ENCODE results near the gene ZNF579. TPM values are rescaled to one million over a fixed set of nuclear protein-coding genes. Genes with fewer than 3 reads are reported as not detected.
A peak's percentile ranks its signal among the peaks of the same experiment; 100 is the strongest.

The ZNF579 gene
- total and polyA plus RNA-seq, 8 donors = 6.5 to 16.1 (median 9.4) TPM

DNA sequence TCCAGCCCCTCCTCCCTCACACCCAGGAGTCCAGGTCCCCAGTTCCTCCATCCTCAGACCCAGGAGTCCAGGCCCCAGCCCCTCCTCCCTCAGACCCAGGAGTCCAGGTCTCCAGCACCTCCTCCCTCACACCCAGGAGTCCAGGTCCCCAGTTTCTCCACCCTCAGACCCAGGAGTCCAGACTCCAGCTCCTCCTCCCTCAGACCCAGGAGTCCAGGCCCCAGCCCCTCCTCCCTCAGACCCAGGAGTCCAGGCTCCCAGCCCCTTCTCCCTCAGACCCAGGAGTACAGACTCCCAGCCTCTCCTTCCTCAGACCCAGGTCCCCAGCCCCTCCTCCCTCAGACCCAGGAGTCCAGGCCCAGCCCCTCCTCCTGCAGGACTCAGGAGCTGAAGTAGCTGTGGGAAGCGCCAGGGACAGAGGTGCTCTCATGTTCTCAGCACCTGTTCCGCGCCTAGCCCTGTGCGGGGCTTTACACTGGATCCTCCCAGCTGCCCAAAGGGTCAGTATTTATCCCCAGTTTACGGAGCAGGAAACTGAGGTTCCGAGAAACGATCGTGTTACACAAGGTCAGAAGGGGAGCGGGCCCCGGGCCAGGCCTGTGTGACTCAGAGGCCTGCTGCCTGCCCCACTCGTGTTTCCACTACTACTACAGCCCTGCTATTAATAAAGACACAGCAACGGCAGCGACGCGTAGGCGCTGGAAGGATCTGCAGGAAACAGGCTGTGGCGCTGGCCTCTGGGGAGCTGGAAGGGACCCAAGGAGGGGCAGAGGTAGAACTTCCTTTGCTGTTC lies 33.6 kb downstream of the ZNF579 start:
- Histone ChIP-seq H3K9me3 (no peaks in the 10 kb centered on the region), H3K36me3 (no peaks in the 10 kb centered on the region), H3K27me3 (peaks cover 0 to 9% (median 0%) of the 10 kb centered on the region in 4 donors), H3K4me3 (no peak overlapping the region), H3K27ac (peak overlapping the region in 2 of 4 donors; percentile 50 to 55), H3K4me1 (peaks cover 0 to 4% (median 0%) of the 10 kb centered on the region in 3 donors)
- 60 to 63% methylated on average over 17 of the region's 17 CpGs for whole genome bisulfite sequencing, 2 donors
- peak in 3 of 6 donors; percentile 23 to 45 (median 37) for DNase-seq
- FAIRE-seq = no peak
- intact Hi-C loops (cut with DNase I) = no loop called here
- peak in 3 of 4 donors; percentile 68 to 82 (median 76) for ATAC-seq
- TF ChIP-seq CTCF (IDR thresholded peaks at IDR 0.05) = no peak

DNA sequence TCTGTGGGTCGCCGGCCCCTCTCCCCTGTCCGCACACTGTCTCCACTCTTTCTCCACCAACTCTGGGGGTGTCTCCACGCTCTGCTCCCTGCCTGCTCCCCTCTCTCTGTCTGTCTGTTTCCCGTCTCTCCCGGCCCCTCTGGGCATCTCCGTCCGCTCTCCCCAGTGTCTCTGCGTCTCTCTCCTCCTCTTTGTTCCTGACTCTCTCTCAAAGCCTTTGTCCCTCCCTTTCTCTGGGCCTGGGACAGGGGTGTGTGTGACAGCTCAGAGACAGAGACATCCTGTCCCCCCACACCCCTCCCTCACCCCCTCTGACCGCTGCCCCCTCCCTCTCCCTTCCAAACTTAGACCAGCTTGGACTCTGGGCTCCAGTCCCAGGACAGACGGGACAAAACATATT lies 34.6 kb downstream of the ZNF579 start:
- 49 to 56% methylated on average over 11 of the region's 11 CpGs for WGBS, 2 donors
- no peak overlapping the region for H3K27ac ChIP-seq
- TF ChIP-seq CTCF (IDR thresholded peaks at IDR 0.05) = no peak
- H3K36me3 ChIP-seq = no peaks in the 10 kb centered on the region
- ATAC-seq (no peak), DNase-seq (no peak), FAIRE-seq (no peak)
- peaks cover 0 to 4% (median 0%) of the 10 kb centered on the region in 3 donors for H3K4me1 ChIP-seq
- H3K9me3 ChIP-seq = no peaks in the 10 kb centered on the region
- H3K27me3 ChIP-seq = peaks cover 0 to 9% (median 0%) of the 10 kb centered on the region in 4 donors
- intact Hi-C loops (cut with DNase I) = no loop called here
- H3K4me3 ChIP-seq = no peak overlapping the region

DNA sequence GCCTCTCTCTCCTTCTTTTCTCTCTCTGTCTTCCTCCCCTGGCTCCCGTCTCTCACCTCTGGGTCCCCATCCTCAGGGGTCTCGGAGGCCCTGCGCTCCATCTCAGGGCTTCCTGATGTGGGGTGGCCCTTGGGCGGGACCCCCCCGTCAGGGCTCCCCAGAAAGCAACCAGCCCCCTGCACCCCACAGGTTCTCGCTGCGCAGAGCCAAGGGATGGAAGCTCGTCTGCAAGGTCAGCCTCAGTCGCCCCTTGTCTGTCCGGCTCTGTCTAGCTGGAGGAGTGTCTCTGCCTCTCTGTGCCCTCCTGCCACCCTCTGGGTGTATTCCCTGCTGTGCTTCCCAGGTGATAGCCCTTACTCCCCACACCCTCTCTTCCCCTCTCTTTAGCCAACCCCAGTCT lies 35.2 kb downstream of the ZNF579 start, which contains the start of gene SBK3:
SBK3 (minus strand) TSS at position 101 of the 400 bp plus-strand sequence; CDS start at position 101, 0 bp downstream.
- ATAC-seq = no peak
- H3K36me3 ChIP-seq = no peaks in the 10 kb centered on the region
- no peak for TF ChIP-seq CTCF (IDR thresholded peaks at IDR 0.05)
- peaks cover 0 to 4% (median 0%) of the 10 kb centered on the region in 3 donors for H3K4me1 ChIP-seq
- intact Hi-C loops (cut with DNase I) = no loop called here
- H3K27ac ChIP-seq = no peak within 1 kb of the TSS
- H3K27me3 ChIP-seq = peaks cover 0 to 9% (median 0%) of the 10 kb centered on the region in 4 donors
- WGBS, 2 donors = 50 to 54% methylated on average over 10 of the region's 10 CpGs
- H3K4me3 ChIP-seq = no peak within 1 kb of the TSS
- no peak for DNase-seq
- FAIRE-seq = no peak
- no peaks in the 10 kb centered on the region for H3K9me3 ChIP-seq

DNA sequence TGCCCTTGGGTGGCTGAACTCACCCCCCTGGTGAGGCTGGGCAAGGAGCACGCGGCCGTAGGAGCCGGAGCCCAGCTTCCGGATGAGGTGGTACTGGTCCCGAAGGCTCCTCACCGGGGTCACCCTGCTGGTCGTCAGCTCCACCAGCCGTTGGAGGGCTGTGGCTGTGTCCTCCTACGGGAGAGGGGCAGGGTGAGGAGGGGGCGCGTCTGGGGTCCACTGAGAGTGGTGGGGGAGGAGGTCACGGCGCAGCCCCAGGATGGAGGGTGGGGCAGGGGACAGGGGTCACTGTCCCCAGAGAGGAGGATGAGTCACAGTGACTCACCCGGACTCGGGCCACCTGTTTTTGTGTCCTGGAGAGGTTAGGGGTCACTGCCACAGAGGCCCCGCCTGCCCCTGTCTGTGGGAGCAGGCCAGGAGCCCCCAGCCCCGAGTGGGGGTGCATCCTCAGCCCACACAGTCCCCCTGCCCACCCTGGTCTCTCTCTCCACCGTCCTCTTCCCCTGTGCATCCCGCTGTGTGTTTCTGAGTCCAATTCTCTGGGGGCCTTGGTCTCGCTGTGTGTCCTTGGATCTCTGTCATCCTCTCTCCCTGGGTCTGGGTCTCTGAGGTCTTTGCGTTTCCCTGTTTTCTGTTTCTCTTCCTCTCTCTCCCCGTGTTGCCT lies 35.7 kb downstream of the ZNF579 start:
- WGBS, 2 donors = 49 to 54% methylated on average over 17 to 23 of the region's 23 CpGs
- TF ChIP-seq CTCF (IDR thresholded peaks at IDR 0.05) = no peak
- no peak overlapping the region for H3K4me3 ChIP-seq
- H3K4me1 ChIP-seq = peaks cover 0 to 3% (median 0%) of the 10 kb centered on the region in 3 donors
- no peaks in the 10 kb centered on the region for H3K9me3 ChIP-seq
- FAIRE-seq = no peak
- no peaks in the 10 kb centered on the region for H3K36me3 ChIP-seq
- intact Hi-C loops (cut with DNase I) = no loop called here
- no peak for DNase-seq
- H3K27ac ChIP-seq = no peak overlapping the region
- ATAC-seq = no peak
- peaks cover 0 to 9% (median 0%) of the 10 kb centered on the region in 4 donors for H3K27me3 ChIP-seq
